Stimulated activated naive CD8-positive, alpha-beta T cell treated with anti-CD3 and anti-CD28 coated beads, Interleukin-15, Interleukin-2, amounts not matched to agents 100 ng/mL and 50 ng/mL, for 24 hours (primary cell): ENCODE data around the gene RB1.
"Not testable (repeated sequence)": the region's sequence is repeated elsewhere in the genome, so short reads cannot be mapped to it uniquely, and the experiment has no call there.

Experiments used
- H3K27ac Mint-ChIP-seq: one replicate; pipeline ENCODE4 v1.8.0; 2021; ENCODE audit warnings: mild to moderate bottlenecking, mixed read lengths
- H3K27me3 Mint-ChIP-seq: one replicate; pipeline ENCODE4 v1.8.0; 2021; ENCODE audit warnings: mixed read lengths
- H3K36me3 Mint-ChIP-seq: one replicate; pipeline ENCODE4 v1.8.0; 2021; ENCODE audit warnings: low read depth, mixed read lengths
- H3K4me1 Mint-ChIP-seq: one replicate; pipeline ENCODE4 v1.8.0; 2021; ENCODE audit warnings: low read depth, mixed read lengths
- H3K4me3 Mint-ChIP-seq: one replicate; pipeline ENCODE4 v1.8.0; 2021; ENCODE audit warnings: mild to moderate bottlenecking, mixed read lengths
- H3K9me3 Mint-ChIP-seq: one replicate; pipeline ENCODE4 v1.8.0; 2021; ENCODE audit warnings: mixed read lengths

The RB1 gene

GRCh38 chr13:48426755-48427298 is 123.3 kb downstream of the RB1 start:
- peaks cover 28% of the 10 kb centered on the region for H3K4me1 Mint-ChIP-seq
- H3K9me3 Mint-ChIP-seq: not testable (repeated sequence)
- H3K27ac Mint-ChIP-seq: peak overlapping the region; percentile 86

GRCh38 chr13:48429036-48429435 is 125.5 kb downstream of the RB1 start:
- H3K4me3 Mint-ChIP-seq: no peak overlapping the region

More at GRCh38 chr13:48426755-48427298, 123.3 kb downstream of the RB1 start:
- H3K27me3 Mint-ChIP-seq: not testable (repeated sequence)
- peaks cover 18% of the 10 kb centered on the region for H3K36me3 Mint-ChIP-seq
- H3K4me3 Mint-ChIP-seq: peak overlapping the region; percentile 26

GRCh38 chr13:48429886-48430285 is 126.3 kb downstream of the RB1 start:
- H3K27ac Mint-ChIP-seq: no peak overlapping the region
- no peaks in the 10 kb centered on the region for H3K27me3 Mint-ChIP-seq
- peaks cover 5% of the 10 kb centered on the region for H3K9me3 Mint-ChIP-seq
- H3K4me3 Mint-ChIP-seq: no peak overlapping the region
- H3K4me1 Mint-ChIP-seq: peaks cover 41% of the 10 kb centered on the region
- H3K36me3 Mint-ChIP-seq: peaks cover 23% of the 10 kb centered on the region

More at GRCh38 chr13:48429036-48429435, 125.5 kb downstream of the RB1 start:
- H3K4me1 Mint-ChIP-seq: peaks cover 35% of the 10 kb centered on the region
- H3K27me3 Mint-ChIP-seq: no peaks in the 10 kb centered on the region
- H3K27ac Mint-ChIP-seq: no peak overlapping the region
- peaks cover 19% of the 10 kb centered on the region for H3K36me3 Mint-ChIP-seq
- peaks cover 5% of the 10 kb centered on the region for H3K9me3 Mint-ChIP-seq

- H3K27me3 Mint-ChIP-seq: no peaks in the 10 kb centered on the region
- no peak overlapping the region for H3K27ac Mint-ChIP-seq
- H3K4me1 Mint-ChIP-seq: peaks cover 46% of the 10 kb centered on the region
- peaks cover 5% of the 10 kb centered on the region for H3K9me3 Mint-ChIP-seq
- peak overlapping the region; percentile 23 for H3K4me3 Mint-ChIP-seq
- H3K36me3 Mint-ChIP-seq: peaks cover 26% of the 10 kb centered on the region
Measured at GRCh38 chr13:48431431-48431830, 127.9 kb downstream of the RB1 start.

GRCh38 chr13:48431987-48432615 is 128.6 kb downstream of the RB1 start:
- H3K27ac Mint-ChIP-seq: peak overlapping the region; percentile 54
- H3K4me1 Mint-ChIP-seq: peaks cover 53% of the 10 kb centered on the region
- H3K27me3 Mint-ChIP-seq: no peaks in the 10 kb centered on the region
- H3K36me3 Mint-ChIP-seq: peaks cover 26% of the 10 kb centered on the region
- H3K4me3 Mint-ChIP-seq: no peak overlapping the region
- H3K9me3 Mint-ChIP-seq: no peaks in the 10 kb centered on the region

- Mint-ChIP-seq H3K4me1 (peaks cover 49% of the 10 kb centered on the region), H3K36me3 (peaks cover 22% of the 10 kb centered on the region), H3K27me3 (no peaks in the 10 kb centered on the region), H3K4me3 (no peak overlapping the region), H3K9me3 (no peaks in the 10 kb centered on the region), H3K27ac (no peak overlapping the region)
Measured at GRCh38 chr13:48434200-48434599, 130.6 kb downstream of the RB1 start.

GRCh38 chr13:48436661-48437288 is 133.2 kb downstream of the RB1 start:
- no peaks in the 10 kb centered on the region for H3K9me3 Mint-ChIP-seq
- peaks cover 29% of the 10 kb centered on the region for H3K4me1 Mint-ChIP-seq
- no peak overlapping the region for H3K27ac Mint-ChIP-seq
- no peaks in the 10 kb centered on the region for H3K27me3 Mint-ChIP-seq
- no peak overlapping the region for H3K4me3 Mint-ChIP-seq
- H3K36me3 Mint-ChIP-seq: peaks cover 21% of the 10 kb centered on the region

- Mint-ChIP-seq H3K27me3 (no peaks in the 10 kb centered on the region), H3K36me3 (peaks cover 15% of the 10 kb centered on the region), H3K9me3 (no peaks in the 10 kb centered on the region), H3K4me1 (peaks cover 23% of the 10 kb centered on the region), H3K27ac (no peak overlapping the region), H3K4me3 (no peak overlapping the region)
Measured at GRCh38 chr13:48437371-48437770, 133.8 kb downstream of the RB1 start.

- no peaks in the 10 kb centered on the region for H3K9me3 Mint-ChIP-seq
- no peak overlapping the region for H3K4me3 Mint-ChIP-seq
- peaks cover 6% of the 10 kb centered on the region for H3K36me3 Mint-ChIP-seq
- H3K27me3 Mint-ChIP-seq: no peaks in the 10 kb centered on the region
- peak overlapping the region; percentile 28 for H3K27ac Mint-ChIP-seq
- H3K4me1 Mint-ChIP-seq: peaks cover 25% of the 10 kb centered on the region
Measured at GRCh38 chr13:48443442-48444208, 140.1 kb downstream of the RB1 start.

- Mint-ChIP-seq H3K36me3 (peaks cover 27% of the 10 kb centered on the region), H3K4me3 (no peak overlapping the region), H3K27me3 (no peaks in the 10 kb centered on the region), H3K4me1 (peaks cover 39% of the 10 kb centered on the region), H3K27ac (no peak overlapping the region), H3K9me3 (peaks cover 10% of the 10 kb centered on the region)
Measured at GRCh38 chr13:48446464-48446863, 142.9 kb downstream of the RB1 start.

- peaks cover 17% of the 10 kb centered on the region for H3K9me3 Mint-ChIP-seq
- H3K4me1 Mint-ChIP-seq: peaks cover 46% of the 10 kb centered on the region
- no peaks in the 10 kb centered on the region for H3K27me3 Mint-ChIP-seq
- no peak overlapping the region for H3K4me3 Mint-ChIP-seq
- no peak overlapping the region for H3K27ac Mint-ChIP-seq
- peaks cover 44% of the 10 kb centered on the region for H3K36me3 Mint-ChIP-seq
Measured at GRCh38 chr13:48448285-48448958, 144.9 kb downstream of the RB1 start.

- peaks cover 41% of the 10 kb centered on the region for H3K4me1 Mint-ChIP-seq
- H3K27me3 Mint-ChIP-seq: no peaks in the 10 kb centered on the region
- no peak overlapping the region for H3K4me3 Mint-ChIP-seq
- H3K9me3 Mint-ChIP-seq: peaks cover 17% of the 10 kb centered on the region
- peaks cover 50% of the 10 kb centered on the region for H3K36me3 Mint-ChIP-seq
- no peak overlapping the region for H3K27ac Mint-ChIP-seq
Measured at GRCh38 chr13:48448959-48449614, 145.5 kb downstream of the RB1 start.

GRCh38 chr13:48449656-48450055 is 146.1 kb downstream of the RB1 start:
- no peaks in the 10 kb centered on the region for H3K27me3 Mint-ChIP-seq
- peaks cover 54% of the 10 kb centered on the region for H3K36me3 Mint-ChIP-seq
- H3K27ac Mint-ChIP-seq: no peak overlapping the region
- H3K4me1 Mint-ChIP-seq: peaks cover 36% of the 10 kb centered on the region
- peaks cover 17% of the 10 kb centered on the region for H3K9me3 Mint-ChIP-seq
- H3K4me3 Mint-ChIP-seq: no peak overlapping the region

GRCh38 chr13:48451196-48451595 is 147.6 kb downstream of the RB1 start:
- not testable (repeated sequence) for H3K27me3 Mint-ChIP-seq, H3K4me3 Mint-ChIP-seq, H3K27ac Mint-ChIP-seq
- peaks cover 68% of the 10 kb centered on the region for H3K36me3 Mint-ChIP-seq
- H3K9me3 Mint-ChIP-seq: peaks cover 17% of the 10 kb centered on the region
- peaks cover 36% of the 10 kb centered on the region for H3K4me1 Mint-ChIP-seq
